Stomach (tissue), 9 donors: ENCODE measurements around the gene NOS1. TPM values are rescaled to one million over a fixed set of nuclear protein-coding genes. Genes with fewer than 3 reads are reported as not detected.

ENCODE experiments used
- DNase-seq, 2 donors: peaks; one replicate each; pipeline versions ENCODE4 v3.0.0 to v3.0.0-alpha.2; 2013 to 2019
- H3K27ac ChIP-seq, 5 donors: fragments of 200-600 bp in 4 of 5; sonication (generic) in 4 of 5; one replicate each; pipeline ENCODE4 v1.5.1; 2013 to 2019; ENCODE audit warnings: mild to moderate bottlenecking in 1 of 5, moderate library complexity in 1 of 5
- H3K27me3 ChIP-seq, 3 donors: fragments of 200-600 bp; sonication (generic); one replicate each; pipeline ENCODE4 v1.5.1; 2017 to 2019; ENCODE audit warnings: mixed run types in 1 of 3
- H3K36me3 ChIP-seq, 4 donors: fragments of 200-600 bp; sonication (generic); 1 replicate in 3 of 4; 2 replicates in 1 of 4; pipeline ENCODE4 v1.5.1; 2016 to 2019
- H3K4me1 ChIP-seq, 4 donors: fragments of 200-600 bp; sonication (generic); one replicate each; pipeline ENCODE4 v1.5.1; 2016 to 2019
- H3K4me3 ChIP-seq, 4 donors: fragments of 200-600 bp; sonication (generic) in 3 of 4; one replicate each; pipeline ENCODE4 v1.5.1; 2016 to 2019; ENCODE audit warnings: mild to moderate bottlenecking in 1 of 4
- H3K9me3 ChIP-seq, 4 donors: fragments of 200-600 bp; sonication (generic); one replicate each; pipeline ENCODE4 v1.5.1; 2016 to 2019
- EP300 ChIP-seq: sonication (generic); formaldehyde crosslinking; IDR thresholded peaks from one replicate; pipeline ENCODE4 v1.6.1; 2017; ENCODE audit warnings: antibody characterized with exemption
- POLR2A ChIP-seq, 4 donors: fragments of 450-650 bp; IDR thresholded peaks; one replicate each; pipeline ENCODE4 v1.6.1; 2016; ENCODE audit warnings: antibody characterized with exemption in 4 of 4, control low read depth in 2 of 4, mild to moderate bottlenecking in 1 of 4, moderate library complexity in 1 of 4
- POLR2AphosphoS5 ChIP-seq, 3 donors: sonication (generic); formaldehyde crosslinking; IDR thresholded peaks; one replicate each; pipeline ENCODE4 v1.6.1; 2016; ENCODE audit warnings: antibody characterized with exemption in 3 of 3
- WGBS, 5 donors: extraction: QIAGEN DNeasy Blood & Tissue Kit in 3 of 5; methylation state at CpG; one replicate each; pipeline versions ENCODE4 v1.1.5 to v1.1.7; 2013 to 2018; 5-methylcytosine and 5-hydroxymethylcytosine counted together
- intact Hi-C: fragments of 100-400 bp; cut with DNase I; formaldehyde crosslinking; loops from one replicate; pipeline ENCODE4 v1.15.1; 2023; ENCODE audit warnings: low total_unique reads
- polyA plus RNA-seq, 3 donors: library from polyadenylated mRNA; stranded (reverse); fragments of 200-250 nt; gene quantifications; one replicate each; pipeline ENCODE4 v1.2.3, GENCODE V29; 2013
- total RNA-seq, 5 donors: library from RNA; depleted of rRNA; stranded (reverse); fragments of >200 nt; gene quantifications; one replicate each; pipeline versions ENCODE4 v1.1.0 to v1.2.3, GENCODE V29; 2014 to 2016
- TF ChIP-seq, protein P1 (sequence below), 7 experiments: fragments of 450-650 bp in 4 of 7; fragments of 200-600 bp in 3 of 7; sonication (generic) in 3 of 7; IDR thresholded peaks; one replicate each; pipeline ENCODE4 v1.5.1; 2016 to 2019; ENCODE audit warnings: antibody characterized with exemption in 7 of 7, control low read depth in 2 of 7, mild to moderate bottlenecking in 1 of 7
- donor health status: healthy with polysubstance abuse.
- donor health status: Bipolar disorder and iron deficiency.
- donor health status: healthy.

Gene NOS1
- total and polyA plus RNA-seq, 8 donors, result 0.15 to 3.1 (median 0.29) TPM; not detected in 3

DNA sequence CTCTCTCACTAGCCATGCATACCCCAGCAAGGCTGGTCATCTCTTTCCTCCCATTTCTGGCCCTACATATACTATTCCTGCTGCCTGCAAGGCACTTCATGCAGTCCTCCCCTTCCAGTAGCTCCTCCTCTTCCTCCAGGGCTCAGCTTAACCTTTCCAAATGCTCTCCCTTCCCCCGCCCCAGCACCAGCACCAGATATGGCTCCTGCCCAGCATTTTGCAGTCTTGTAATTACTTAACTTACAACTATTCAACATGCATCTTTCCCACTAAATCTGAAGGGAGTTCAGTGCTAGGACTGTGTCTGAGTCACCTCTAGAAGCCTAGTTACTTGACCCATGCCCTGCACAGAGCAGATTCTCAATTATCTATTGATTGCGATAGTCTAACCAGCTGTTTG is 169.4 kb downstream of the NOS1 start:
- 57 to 75% (median 65%) methylated on average over 2 of the region's 2 CpGs for WGBS, 5 donors
- H3K4me1 ChIP-seq, result peaks cover 15 to 32% (median 23%) of the 10 kb centered on the region in 4 donors
- no peak overlapping the region for H3K4me3 ChIP-seq
- no peak overlapping the region for H3K27ac ChIP-seq
- intact Hi-C loops, result no loop called here
- H3K36me3 ChIP-seq, result peaks cover 0 to under 1% (median under 1%) of the 10 kb centered on the region in 4 donors
- peak; percentile 25 to 37 for DNase-seq
- no peaks in the 10 kb centered on the region for H3K9me3 ChIP-seq
- TF ChIP-seq EP300 (no peak), POLR2A (IDR thresholded peaks at IDR 0.05) (no peak), POLR2AphosphoS5 (IDR thresholded peaks at IDR 0.05) (no peak)
- TF ChIP-seq, protein P1, sequence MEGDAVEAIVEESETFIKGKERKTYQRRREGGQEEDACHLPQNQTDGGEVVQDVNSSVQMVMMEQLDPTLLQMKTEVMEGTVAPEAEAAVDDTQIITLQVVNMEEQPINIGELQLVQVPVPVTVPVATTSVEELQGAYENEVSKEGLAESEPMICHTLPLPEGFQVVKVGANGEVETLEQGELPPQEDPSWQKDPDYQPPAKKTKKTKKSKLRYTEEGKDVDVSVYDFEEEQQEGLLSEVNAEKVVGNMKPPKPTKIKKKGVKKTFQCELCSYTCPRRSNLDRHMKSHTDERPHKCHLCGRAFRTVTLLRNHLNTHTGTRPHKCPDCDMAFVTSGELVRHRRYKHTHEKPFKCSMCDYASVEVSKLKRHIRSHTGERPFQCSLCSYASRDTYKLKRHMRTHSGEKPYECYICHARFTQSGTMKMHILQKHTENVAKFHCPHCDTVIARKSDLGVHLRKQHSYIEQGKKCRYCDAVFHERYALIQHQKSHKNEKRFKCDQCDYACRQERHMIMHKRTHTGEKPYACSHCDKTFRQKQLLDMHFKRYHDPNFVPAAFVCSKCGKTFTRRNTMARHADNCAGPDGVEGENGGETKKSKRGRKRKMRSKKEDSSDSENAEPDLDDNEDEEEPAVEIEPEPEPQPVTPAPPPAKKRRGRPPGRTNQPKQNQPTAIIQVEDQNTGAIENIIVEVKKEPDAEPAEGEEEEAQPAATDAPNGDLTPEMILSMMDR (IDR thresholded peaks at IDR 0.05), result no peak
- H3K27me3 ChIP-seq, result no peaks in the 10 kb centered on the region

DNA sequence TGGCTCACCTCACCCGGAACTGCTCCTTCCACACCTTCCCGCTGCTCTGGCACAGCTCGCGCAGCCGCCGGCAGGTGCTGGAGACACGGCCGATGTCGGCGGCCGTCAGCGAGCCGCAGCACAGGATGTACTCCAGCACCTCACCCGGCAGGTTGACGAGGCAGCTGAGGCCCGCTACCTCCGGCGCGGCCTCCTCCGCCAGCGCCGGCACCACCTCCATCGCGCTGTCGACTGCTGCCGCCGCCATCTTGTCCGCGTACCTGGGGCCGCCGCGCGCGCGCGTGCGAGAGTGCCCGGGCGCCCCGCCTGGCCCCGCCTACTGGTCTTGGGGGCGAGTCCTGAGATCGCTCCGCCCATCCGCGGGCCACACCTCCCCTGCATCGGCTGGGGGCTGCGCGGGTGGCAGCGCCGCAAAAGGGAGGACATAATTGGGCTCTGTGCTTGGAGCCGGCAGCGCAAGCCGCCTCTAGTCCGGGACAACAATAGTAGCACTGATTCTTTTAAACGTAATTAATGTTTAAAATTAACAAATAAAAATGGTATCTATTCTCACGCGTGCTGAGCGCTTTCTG is 171.1 kb downstream of the NOS1 start, which contains the start of gene FBXO21:
Gene FBXO21 (minus strand): TSS at position 261 of the 572 bp plus-strand sequence. CDS start 14 bp downstream, at position 247.
- Histone ChIP-seq H3K27ac (peak within 1 kb of the TSS; percentile 80 to 95 (median 89)), H3K27me3 (no peaks in the 10 kb centered on the region), H3K4me3 (peak within 1 kb of the TSS; percentile 74 to 96 (median 85)), H3K9me3 (no peaks in the 10 kb centered on the region), H3K36me3 (peaks cover 10 to 18% (median 17%) of the 10 kb centered on the region in 4 donors), H3K4me1 (peaks cover 15 to 35% (median 26%) of the 10 kb centered on the region in 4 donors)
- peak; percentile 94 to 97 for DNase-seq
- 1 to 4% (median 2%) methylated on average over 17 to 59 of the region's 59 CpGs for WGBS, 5 donors
- intact Hi-C loops, result no loop called here
- peak in 1 of 4 donors; percentile 71 for TF ChIP-seq POLR2A (IDR thresholded peaks at IDR 0.05)
- no peak for TF ChIP-seq EP300
- peak; percentile 87 to 91 (median 90) for TF ChIP-seq POLR2AphosphoS5 (IDR thresholded peaks at IDR 0.05)

DNA sequence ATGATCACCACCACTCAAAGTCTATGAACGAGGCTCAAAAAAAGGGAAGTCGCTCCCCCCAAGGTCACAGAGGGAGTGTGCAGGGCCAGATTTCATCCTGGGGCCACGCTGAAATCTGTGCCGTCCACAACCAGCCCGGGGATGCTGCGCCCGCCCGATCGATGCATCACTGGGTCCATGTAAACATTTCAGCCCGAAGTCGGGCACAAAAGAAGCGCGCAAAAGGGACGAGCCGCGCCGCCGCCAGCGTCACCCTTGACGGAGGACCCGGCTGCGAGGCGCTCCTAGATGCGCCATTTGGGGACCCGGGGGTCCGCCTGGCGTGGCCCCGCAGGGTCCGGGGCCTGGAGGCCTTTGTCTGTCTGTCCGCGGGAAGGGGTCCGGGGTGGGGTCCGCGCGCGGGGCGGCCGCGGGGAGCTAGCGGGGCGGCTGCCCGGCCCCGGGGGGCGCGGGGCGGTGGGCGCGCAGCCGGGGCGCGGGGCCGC is 171.7 kb downstream of the NOS1 start:
- H3K4me3 ChIP-seq, result peak overlapping the region; percentile 74 to 96 (median 85)
- peaks cover 12 to 23% (median 22%) of the 10 kb centered on the region in 4 donors for H3K36me3 ChIP-seq
- TF ChIP-seq POLR2A (IDR thresholded peaks at IDR 0.05) (no peak), EP300 (no peak)
- TF ChIP-seq, protein P1 (IDR thresholded peaks at IDR 0.05), result no peak
- H3K27me3 ChIP-seq, result no peaks in the 10 kb centered on the region
- H3K4me1 ChIP-seq, result peaks cover 15 to 35% (median 26%) of the 10 kb centered on the region in 4 donors
- 0 to 1% (median 0%) methylated on average over 2 to 52 of the region's 52 CpGs for WGBS, 5 donors
- H3K9me3 ChIP-seq, result no peaks in the 10 kb centered on the region
- peak overlapping the region; percentile 80 to 95 (median 89) for H3K27ac ChIP-seq
- intact Hi-C loops, result no loop called here
- peak; percentile 31 to 74 for DNase-seq

DNA sequence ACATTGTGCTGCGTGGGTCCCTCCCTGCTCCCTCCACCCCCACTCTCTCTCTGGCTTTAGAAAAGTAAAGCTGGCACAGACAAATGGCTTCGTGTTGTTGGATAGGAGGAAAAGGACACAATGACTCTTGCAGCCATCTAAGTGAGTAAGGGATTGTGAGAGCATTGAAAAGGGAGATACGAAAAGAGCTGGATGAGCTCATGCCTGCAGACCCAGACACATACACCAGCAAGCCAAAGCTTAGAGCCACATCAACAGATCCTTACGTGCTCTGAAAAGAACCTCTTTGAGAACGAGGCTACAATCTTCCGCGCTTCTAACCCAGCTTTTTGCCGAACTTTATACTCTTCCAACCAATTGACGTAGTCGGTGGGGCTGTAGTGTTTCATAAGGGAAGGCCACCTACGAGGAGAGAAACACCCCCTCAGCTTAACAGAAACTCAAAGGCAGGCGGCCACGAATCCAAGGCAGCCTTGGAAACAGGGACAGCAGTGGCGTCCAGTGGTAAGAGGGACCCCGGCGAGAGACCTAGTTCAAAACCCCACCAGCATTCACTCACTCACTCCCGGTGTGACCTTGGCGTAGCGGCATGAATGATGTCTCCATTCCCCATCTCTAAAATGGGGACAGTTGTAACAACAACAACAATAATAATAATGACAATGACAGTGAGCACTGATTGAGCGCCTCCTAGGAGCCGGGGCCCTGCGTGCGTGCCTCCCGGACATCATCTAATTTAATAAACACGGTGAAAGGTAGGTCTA is 172.3 kb downstream of the NOS1 start:
- H3K4me3 ChIP-seq, result peak overlapping the region; percentile 74 to 96 (median 85)

DNA sequence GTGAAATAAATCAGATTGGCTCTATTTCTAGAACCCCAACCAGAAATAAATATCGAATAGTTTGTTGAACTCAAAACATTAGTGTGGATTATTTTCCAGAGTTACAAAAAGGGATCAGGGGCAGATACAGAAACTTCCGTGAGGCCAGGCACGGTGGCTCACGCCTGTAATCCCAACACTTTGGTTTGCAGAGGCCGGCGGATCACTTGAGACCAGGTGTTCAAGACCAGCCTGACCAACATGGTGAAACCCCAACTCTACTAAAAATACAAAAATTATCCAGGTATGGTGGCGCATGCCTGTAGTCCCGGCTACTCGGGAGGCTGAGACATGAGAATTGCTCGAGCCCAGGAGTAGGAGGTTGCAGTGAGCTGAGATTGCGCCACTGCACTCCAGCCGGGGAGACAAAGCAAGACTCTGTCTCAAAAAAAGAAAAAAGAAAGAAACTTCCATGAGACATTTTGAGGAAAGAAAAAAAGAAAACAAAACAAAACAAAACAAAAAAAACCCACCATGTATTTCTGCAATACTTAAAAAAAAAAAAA is 173.2 kb downstream of the NOS1 start:
- 74 to 85% (median 81%) methylated on average over 12 of the region's 12 CpGs for WGBS, 5 donors
- peak overlapping the region in 4 of 5 donors; percentile 1 to 89 (median 14) for H3K27ac ChIP-seq
- H3K27me3 ChIP-seq, result no peaks in the 10 kb centered on the region
- H3K9me3 ChIP-seq, result no peaks in the 10 kb centered on the region
- no peak for TF ChIP-seq POLR2AphosphoS5 (IDR thresholded peaks at IDR 0.05)
- TF ChIP-seq EP300, result no peak
- TF ChIP-seq POLR2A (IDR thresholded peaks at IDR 0.05), result no peak
- TF ChIP-seq, protein P1 (IDR thresholded peaks at IDR 0.05), result no peak
- intact Hi-C loops, result no loop called here
- DNase-seq, result no peak
- peak overlapping the region in 1 of 4 donors; percentile 74 for H3K4me3 ChIP-seq
- peaks cover 26 to 39% (median 38%) of the 10 kb centered on the region in 4 donors for H3K36me3 ChIP-seq
- peaks cover 15 to 35% (median 26%) of the 10 kb centered on the region in 4 donors for H3K4me1 ChIP-seq

More for the DNA sequence above, 172.3 kb downstream of the NOS1 start:
- Histone ChIP-seq H3K27ac (peak overlapping the region; percentile 80 to 95 (median 89)), H3K27me3 (no peaks in the 10 kb centered on the region), H3K36me3 (peaks cover 18 to 29% (median 29%) of the 10 kb centered on the region in 4 donors), H3K4me1 (peaks cover 15 to 35% (median 26%) of the 10 kb centered on the region in 4 donors), H3K9me3 (no peaks in the 10 kb centered on the region)
- intact Hi-C loops, result no loop called here
- WGBS, 5 donors, result 12 to 18% (median 13%) methylated on average over 25 of the region's 25 CpGs
- TF ChIP-seq POLR2AphosphoS5 (IDR thresholded peaks at IDR 0.05) (peak in 1 of 3 donors; percentile 18), POLR2A (IDR thresholded peaks at IDR 0.05) (no peak)
- peak in 1 of 2 donors; percentile 79 for DNase-seq
